AG10803 (cell line): ENCODE results near the gene LYSMD3.
A peak's percentile ranks its signal among the peaks of the same experiment; 100 is the strongest.

Experiments used
- DNase-seq: peaks from one replicate; pipeline ENCODE4 v3.0.0; 2010; ENCODE audit warnings: low read depth
- H3K4me3 ChIP-seq: 2 replicates; pipeline ENCODE4 v1.5.1; 2011; ENCODE audit warnings: mild to moderate bottlenecking, low read length, control low read depth
- CTCF ChIP-seq: conservative IDR thresholded peaks from 2 replicates; pipeline ENCODE4 v1.5.1; 2011; ENCODE audit warnings: mild to moderate bottlenecking, low read length, control low read depth, inconsistent platforms

The LYSMD3 gene

GRCh38 chr5:90510438-90510837 lies 18.9 kb downstream of the LYSMD3 start:
- H3K4me3 ChIP-seq, result no peak overlapping the region
- no peak for TF ChIP-seq CTCF
- DNase-seq, result no peak

GRCh38 chr5:90506221-90506620 lies 23.2 kb downstream of the LYSMD3 start:
- no peak for DNase-seq
- TF ChIP-seq CTCF, result no peak

GRCh38 chr5:90504743-90505142 lies 24.6 kb downstream of the LYSMD3 start:
- H3K4me3 ChIP-seq, result no peak overlapping the region
- no peak for TF ChIP-seq CTCF
- no peak for DNase-seq

More at GRCh38 chr5:90506221-90506620, 23.2 kb downstream of the LYSMD3 start:
- no peak overlapping the region for H3K4me3 ChIP-seq

GRCh38 chr5:90503596-90503995 lies 25.8 kb downstream of the LYSMD3 start:
- TF ChIP-seq CTCF, result no peak
- no peak overlapping the region for H3K4me3 ChIP-seq
- DNase-seq, result no peak

- no peak for DNase-seq
- no peak overlapping the region for H3K4me3 ChIP-seq
- no peak for TF ChIP-seq CTCF
Measured at GRCh38 chr5:90495146-90495545, 34.2 kb downstream of the LYSMD3 start.

GRCh38 chr5:90494043-90494442 lies 35.3 kb downstream of the LYSMD3 start:
- TF ChIP-seq CTCF, result no peak
- no peak overlapping the region for H3K4me3 ChIP-seq
- no peak for DNase-seq

GRCh38 chr5:90488791-90489190 lies 40.6 kb downstream of the LYSMD3 start:
- DNase-seq, result peak; percentile 78

More at GRCh38 chr5:90488791-90489190, 40.6 kb downstream of the LYSMD3 start:
- H3K4me3 ChIP-seq, result no peak overlapping the region
- no peak for TF ChIP-seq CTCF
